Gastrocnemius medialis (tissue), 4 donors: ENCODE measurements around the gene P2RY11. TPM values are rescaled to one million over a fixed set of nuclear protein-coding genes. Genes with fewer than 3 reads are reported as not detected.

Experiments
- ATAC-seq, 2 donors: fragments of 150-250 bp; one replicate each; pipeline ENCODE4 v1.9.1; 2016
- DNase-seq, 2 donors: peaks; one replicate each; pipeline ENCODE4 v3.0.0-alpha.2; 2019
- H3K27ac ChIP-seq, 4 donors: fragments of 200-600 bp; sonication (generic); 1 replicate in 1 of 4; 2 replicates in 3 of 4; pipeline ENCODE4 v1.5.1; 2016 to 2018; ENCODE audit warnings: mild to moderate bottlenecking in 2 of 4, moderate library complexity in 1 of 4
- H3K27me3 ChIP-seq, 3 donors: fragments of 200-600 bp; sonication (generic) in 2 of 3; 1 replicate in 1 of 3; 2 replicates in 2 of 3; pipeline versions ENCODE4 v1.5.1 to v1.6.0; 2016 to 2019; ENCODE audit warnings: mild to moderate bottlenecking in 1 of 3, moderate library complexity in 1 of 3
- H3K36me3 ChIP-seq, 2 donors: fragments of 200-600 bp; sonication (generic) in 1 of 2; one replicate each; pipeline ENCODE4 v1.5.1; 2017 to 2018
- H3K4me1 ChIP-seq, 2 donors: fragments of 200-600 bp; sonication (generic) in 1 of 2; one replicate each; pipeline ENCODE4 v1.5.1; 2016 to 2017; ENCODE audit warnings: mild to moderate bottlenecking in 2 of 2
- H3K4me3 ChIP-seq, 4 donors: fragments of 200-600 bp; sonication (generic) in 3 of 4; 1 replicate in 1 of 4; 2 replicates in 3 of 4; pipeline ENCODE4 v1.5.1; 2016 to 2019; ENCODE audit warnings: mild to moderate bottlenecking in 2 of 4
- H3K9me3 ChIP-seq, 3 donors: fragments of 200-600 bp; sonication (generic) in 2 of 3; 1 replicate in 1 of 3; 2 replicates in 2 of 3; pipeline ENCODE4 v1.5.1; 2016 to 2019
- POLR2A ChIP-seq, 2 donors: fragments of 450-650 bp; IDR thresholded peaks; one replicate each; pipeline ENCODE4 v1.6.1; 2017; ENCODE audit warnings: antibody characterized with exemption in 2 of 2, mild to moderate bottlenecking in 2 of 2, moderate library complexity in 2 of 2
- in situ Hi-C, 4 donors: fragments of 200-750 bp; cut with MboI; loops; one replicate each; pipeline versions ENCODE4 v1.15.0 to v1.8.0; 2017; ENCODE audit warnings: low sequenced_read_pairs in 4 of 4
- intact Hi-C: fragments of 100-400 bp; cut with DNase I; formaldehyde crosslinking; loops from one replicate; pipeline ENCODE4 v1.15.1; 2023; ENCODE audit warnings: low total_unique reads
- total RNA-seq, 4 donors: library from RNA; depleted of rRNA; stranded (reverse); fragments of >200 nt; gene quantifications; one replicate each; pipeline versions ENCODE4 v1.1.0 to v1.2.3, GENCODE V29; 2016
- TF ChIP-seq, protein P1 (sequence below), 5 experiments: fragments of 450-650 bp in 3 of 5; fragments of 200-600 bp in 2 of 5; sonication (generic) in 2 of 5; IDR thresholded peaks in 4 of 5; conservative IDR thresholded peaks in 1 of 5; 1 replicate in 4 of 5; 2 replicates in 1 of 5; pipeline ENCODE4 v1.5.1; 2016 to 2019; ENCODE audit warnings: antibody characterized with exemption in 5 of 5, mild to moderate bottlenecking in 3 of 5, moderate library complexity in 3 of 5

The P2RY11 gene
- total RNA-seq, 4 donors from 2014 or later: 2.4 to 4.3 (median 3.9) TPM; not detected in 1

DNA sequence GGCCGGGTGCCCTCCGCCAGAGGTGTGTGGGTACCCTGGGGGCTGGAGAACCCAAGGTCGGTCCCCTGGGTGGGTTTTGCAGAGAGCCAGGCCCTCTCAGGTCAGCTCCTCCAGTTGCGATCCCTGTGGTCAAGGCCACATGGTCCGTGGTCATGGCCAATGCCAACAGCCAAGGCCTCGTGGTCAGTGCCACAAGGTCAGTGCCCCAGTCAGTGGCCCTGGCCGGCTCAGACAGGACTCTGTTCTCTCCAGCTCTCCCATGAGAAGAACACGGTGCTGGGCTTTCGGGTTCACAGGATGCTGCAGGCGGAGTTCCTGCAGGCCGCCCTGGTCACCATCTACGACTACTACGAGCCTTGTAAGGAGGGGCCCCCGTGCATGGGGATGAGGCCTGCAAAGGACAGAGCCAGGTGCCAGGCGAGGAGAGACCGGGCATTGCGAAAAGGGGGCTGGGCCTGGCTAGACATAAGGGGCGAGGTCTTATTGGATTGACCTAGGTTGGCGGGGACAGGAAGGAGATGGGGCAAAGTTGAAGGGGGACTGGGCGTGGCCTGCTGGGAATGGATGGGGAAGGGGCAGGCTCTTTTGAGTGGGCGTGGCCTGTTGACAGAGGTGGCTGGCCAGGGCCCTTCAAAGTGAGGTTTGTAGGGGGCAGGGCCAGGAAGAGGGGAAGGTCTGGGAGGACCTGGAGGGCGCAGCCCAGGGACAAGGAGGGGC is 40.6 kb upstream of the P2RY11 start:
- H3K36me3 ChIP-seq: no peaks in the 10 kb centered on the region
- TF ChIP-seq POLR2A (IDR thresholded peaks at IDR 0.05): no peak
- TF ChIP-seq, protein P1, sequence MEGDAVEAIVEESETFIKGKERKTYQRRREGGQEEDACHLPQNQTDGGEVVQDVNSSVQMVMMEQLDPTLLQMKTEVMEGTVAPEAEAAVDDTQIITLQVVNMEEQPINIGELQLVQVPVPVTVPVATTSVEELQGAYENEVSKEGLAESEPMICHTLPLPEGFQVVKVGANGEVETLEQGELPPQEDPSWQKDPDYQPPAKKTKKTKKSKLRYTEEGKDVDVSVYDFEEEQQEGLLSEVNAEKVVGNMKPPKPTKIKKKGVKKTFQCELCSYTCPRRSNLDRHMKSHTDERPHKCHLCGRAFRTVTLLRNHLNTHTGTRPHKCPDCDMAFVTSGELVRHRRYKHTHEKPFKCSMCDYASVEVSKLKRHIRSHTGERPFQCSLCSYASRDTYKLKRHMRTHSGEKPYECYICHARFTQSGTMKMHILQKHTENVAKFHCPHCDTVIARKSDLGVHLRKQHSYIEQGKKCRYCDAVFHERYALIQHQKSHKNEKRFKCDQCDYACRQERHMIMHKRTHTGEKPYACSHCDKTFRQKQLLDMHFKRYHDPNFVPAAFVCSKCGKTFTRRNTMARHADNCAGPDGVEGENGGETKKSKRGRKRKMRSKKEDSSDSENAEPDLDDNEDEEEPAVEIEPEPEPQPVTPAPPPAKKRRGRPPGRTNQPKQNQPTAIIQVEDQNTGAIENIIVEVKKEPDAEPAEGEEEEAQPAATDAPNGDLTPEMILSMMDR (IDR thresholded peaks at IDR 0.05 in 4 of 5, conservative IDR thresholded peaks at IDR 0.05 in 1 of 5): no peak
- no peaks in the 10 kb centered on the region for H3K9me3 ChIP-seq
- H3K27ac ChIP-seq: no peak overlapping the region
- in situ Hi-C loops (no loop called here), intact Hi-C loops (no loop called here)
- H3K27me3 ChIP-seq: peaks cover 0 to 6% (median 0%) of the 10 kb centered on the region in 3 donors
- ATAC-seq (no peak), DNase-seq (no peak)
- no peaks in the 10 kb centered on the region for H3K4me1 ChIP-seq
- no peak overlapping the region for H3K4me3 ChIP-seq

DNA sequence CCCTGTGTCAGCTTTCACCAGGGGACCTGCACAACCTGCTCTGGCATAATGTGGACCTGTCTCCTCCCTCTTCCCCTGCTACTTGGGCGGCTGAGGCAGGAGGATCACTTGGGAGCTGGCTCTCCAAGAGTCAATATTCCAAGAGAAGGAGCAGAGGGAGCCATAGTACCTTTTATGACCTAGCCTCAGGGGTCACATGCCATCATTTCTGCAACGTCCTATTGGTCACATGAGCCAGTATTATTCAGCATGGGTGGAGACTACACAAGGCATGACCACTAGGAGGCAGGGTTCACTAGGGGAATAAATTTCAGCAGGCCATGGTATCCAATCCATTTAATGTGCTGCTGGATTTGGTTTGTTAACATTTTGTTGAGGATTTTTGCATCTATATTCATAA is 37.3 kb upstream of the P2RY11 start:
- intact Hi-C loops (no loop called here), in situ Hi-C loops (no loop called here)
- Histone ChIP-seq H3K36me3 (no peaks in the 10 kb centered on the region), H3K4me1 (no peaks in the 10 kb centered on the region), H3K4me3 (no peak overlapping the region), H3K27me3 (no peaks in the 10 kb centered on the region), H3K9me3 (no peaks in the 10 kb centered on the region), H3K27ac (no peak overlapping the region)
- no peak for TF ChIP-seq POLR2A (IDR thresholded peaks at IDR 0.05)
- TF ChIP-seq, protein P1 (IDR thresholded peaks at IDR 0.05 in 4 of 5, conservative IDR thresholded peaks at IDR 0.05 in 1 of 5): no peak
- DNase-seq: no peak
- no peak for ATAC-seq

DNA sequence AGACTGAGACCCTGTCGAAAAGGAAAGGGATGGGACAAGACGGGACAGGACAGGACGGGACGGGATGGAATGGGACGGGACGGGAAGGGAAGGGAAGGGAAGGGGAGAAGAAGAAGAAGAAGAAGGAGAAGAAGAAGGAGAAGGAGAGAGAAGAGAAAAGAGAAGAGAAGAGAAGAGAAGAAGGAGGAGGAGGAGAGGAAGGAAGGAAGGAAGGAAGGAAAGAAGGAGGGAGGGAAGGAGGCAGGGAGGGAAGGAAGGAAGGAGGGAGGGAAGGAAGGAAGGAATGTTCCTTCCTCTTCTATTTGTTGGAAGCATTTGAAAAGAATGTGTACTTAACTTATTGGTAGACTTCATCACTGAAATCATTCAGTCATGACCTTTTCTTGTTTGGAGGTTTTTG is 35.0 kb upstream of the P2RY11 start:
- Histone ChIP-seq H3K9me3 (no peaks in the 10 kb centered on the region), H3K36me3 (no peaks in the 10 kb centered on the region), H3K4me1 (no peaks in the 10 kb centered on the region), H3K27ac (no peak overlapping the region), H3K27me3 (no peaks in the 10 kb centered on the region), H3K4me3 (no peak overlapping the region)
- DNase-seq (no peak), ATAC-seq (no peak)
- TF ChIP-seq, protein P1 (IDR thresholded peaks at IDR 0.05 in 4 of 5, conservative IDR thresholded peaks at IDR 0.05 in 1 of 5): no peak
- no peak for TF ChIP-seq POLR2A (IDR thresholded peaks at IDR 0.05)
- in situ Hi-C loops (no loop called here), intact Hi-C loops (no loop called here)

DNA sequence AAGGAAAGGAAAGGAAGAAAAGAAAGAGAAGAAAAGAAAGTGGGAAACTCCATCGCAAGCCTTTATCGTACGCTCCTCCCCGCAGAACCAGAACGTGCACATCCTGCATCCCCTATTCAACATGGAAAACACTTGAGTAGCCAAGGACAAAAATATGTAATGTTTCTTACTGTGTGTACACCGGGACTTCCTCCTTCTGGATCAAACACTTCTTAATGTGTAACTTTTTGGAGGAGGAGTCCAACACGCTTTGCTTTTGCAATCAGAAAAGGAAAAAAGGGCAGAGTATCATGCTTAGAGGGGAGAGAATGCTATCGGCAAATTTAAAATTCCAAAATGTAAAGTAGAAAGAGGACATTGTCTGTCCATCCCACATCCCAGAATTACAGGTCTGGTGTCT is 33.2 kb upstream of the P2RY11 start:
- no peaks in the 10 kb centered on the region for H3K36me3 ChIP-seq
- no peak overlapping the region for H3K27ac ChIP-seq
- TF ChIP-seq, protein P1 (IDR thresholded peaks at IDR 0.05 in 4 of 5, conservative IDR thresholded peaks at IDR 0.05 in 1 of 5): no peak
- no peak for TF ChIP-seq POLR2A (IDR thresholded peaks at IDR 0.05)

More for the DNA sequence above, 33.2 kb upstream of the P2RY11 start:
- DNase-seq (no peak), ATAC-seq (no peak)
- H3K4me1 ChIP-seq: no peaks in the 10 kb centered on the region
- peaks cover 0 to under 1% (median 0%) of the 10 kb centered on the region in 3 donors for H3K27me3 ChIP-seq
- in situ Hi-C loops: no loop called here
- H3K9me3 ChIP-seq: no peaks in the 10 kb centered on the region
- intact Hi-C loops: no loop called here
- H3K4me3 ChIP-seq: no peak overlapping the region
